22Rv1 (cell line): ENCODE data around the gene TMTC1.

Experiments used
- H3K27ac ChIP-seq: fragments of 450-650 bp; 2 replicates; pipeline ENCODE4 v1.5.1; 2017
- ZFX ChIP-seq: fragments of 450-650 bp; IDR thresholded peaks from 2 replicates; pipeline ENCODE4 v1.6.1; 2017; ENCODE audit warnings: antibody characterized with exemption, borderline replicate concordance
- TF ChIP-seq, protein P1 (sequence below): fragments of 450-650 bp; IDR thresholded peaks from 2 replicates; pipeline ENCODE4 v1.5.1; 2017; ENCODE audit warnings: mild to moderate bottlenecking

The TMTC1 gene

DNA sequence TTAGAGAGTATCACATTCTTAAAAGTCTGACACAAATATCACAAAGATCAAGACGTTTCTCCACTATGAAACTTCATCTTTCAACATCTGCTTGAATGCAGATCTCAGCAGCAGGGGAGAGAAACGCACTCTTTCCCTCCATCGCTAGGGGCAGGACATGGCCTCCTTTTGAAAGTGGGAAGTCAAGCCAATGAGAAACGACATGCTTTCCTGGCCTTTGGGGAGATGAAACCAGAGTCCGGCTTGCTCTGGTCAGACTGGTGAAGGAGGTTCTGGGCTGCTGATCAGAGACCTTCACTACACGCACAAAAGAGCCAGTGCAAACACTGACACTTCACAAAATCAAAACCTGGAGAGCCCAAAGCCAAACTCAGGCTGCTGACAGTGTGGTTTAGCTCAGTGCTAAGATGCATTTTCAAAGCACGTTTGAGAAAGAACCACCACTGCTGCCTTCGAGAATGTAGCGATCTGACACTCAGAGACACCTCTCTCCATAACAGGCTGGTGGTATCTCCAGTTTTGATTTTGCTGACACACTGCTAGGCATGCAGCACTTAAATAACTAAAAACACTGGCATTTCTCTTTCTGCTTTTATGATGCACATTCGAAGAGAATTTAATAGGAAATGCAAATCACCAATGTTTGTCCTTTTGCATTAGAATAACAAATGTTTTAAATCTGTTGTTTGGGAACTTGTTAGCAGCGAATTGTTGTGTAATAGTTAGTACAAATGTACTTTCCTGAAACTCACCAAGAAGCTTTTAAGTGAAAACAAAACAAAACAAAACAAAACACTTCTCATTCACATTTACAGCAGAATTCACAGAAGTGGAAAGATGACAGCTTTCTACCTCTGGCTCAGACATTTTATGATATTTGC is 192.4 kb downstream of the TMTC1 start:
- TF ChIP-seq, protein P1, sequence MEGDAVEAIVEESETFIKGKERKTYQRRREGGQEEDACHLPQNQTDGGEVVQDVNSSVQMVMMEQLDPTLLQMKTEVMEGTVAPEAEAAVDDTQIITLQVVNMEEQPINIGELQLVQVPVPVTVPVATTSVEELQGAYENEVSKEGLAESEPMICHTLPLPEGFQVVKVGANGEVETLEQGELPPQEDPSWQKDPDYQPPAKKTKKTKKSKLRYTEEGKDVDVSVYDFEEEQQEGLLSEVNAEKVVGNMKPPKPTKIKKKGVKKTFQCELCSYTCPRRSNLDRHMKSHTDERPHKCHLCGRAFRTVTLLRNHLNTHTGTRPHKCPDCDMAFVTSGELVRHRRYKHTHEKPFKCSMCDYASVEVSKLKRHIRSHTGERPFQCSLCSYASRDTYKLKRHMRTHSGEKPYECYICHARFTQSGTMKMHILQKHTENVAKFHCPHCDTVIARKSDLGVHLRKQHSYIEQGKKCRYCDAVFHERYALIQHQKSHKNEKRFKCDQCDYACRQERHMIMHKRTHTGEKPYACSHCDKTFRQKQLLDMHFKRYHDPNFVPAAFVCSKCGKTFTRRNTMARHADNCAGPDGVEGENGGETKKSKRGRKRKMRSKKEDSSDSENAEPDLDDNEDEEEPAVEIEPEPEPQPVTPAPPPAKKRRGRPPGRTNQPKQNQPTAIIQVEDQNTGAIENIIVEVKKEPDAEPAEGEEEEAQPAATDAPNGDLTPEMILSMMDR = peak; percentile 26
- no peak for TF ChIP-seq ZFX
- H3K27ac ChIP-seq = no peak overlapping the region

DNA sequence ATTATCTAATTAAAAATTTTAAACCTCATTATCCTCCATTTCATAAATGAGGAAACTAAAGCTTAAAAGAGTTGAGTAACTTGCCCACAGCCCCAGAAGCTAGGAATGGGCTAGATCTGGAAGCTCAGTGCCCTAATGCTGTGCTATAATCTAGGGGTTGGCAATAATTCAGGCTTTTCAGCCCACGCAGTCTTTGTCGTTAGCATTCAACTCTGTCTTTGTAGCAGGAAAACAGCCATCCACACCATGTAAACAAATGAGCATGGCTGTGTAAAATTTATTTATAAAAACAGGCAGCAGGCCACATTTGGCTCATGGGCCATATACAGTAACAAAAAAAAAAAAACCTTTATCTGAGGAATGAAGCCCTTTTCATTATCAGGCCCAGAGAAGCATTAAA is 193.9 kb downstream of the TMTC1 start:
- TF ChIP-seq, protein P1 = no peak
- no peak for TF ChIP-seq ZFX
- no peak overlapping the region for H3K27ac ChIP-seq

DNA sequence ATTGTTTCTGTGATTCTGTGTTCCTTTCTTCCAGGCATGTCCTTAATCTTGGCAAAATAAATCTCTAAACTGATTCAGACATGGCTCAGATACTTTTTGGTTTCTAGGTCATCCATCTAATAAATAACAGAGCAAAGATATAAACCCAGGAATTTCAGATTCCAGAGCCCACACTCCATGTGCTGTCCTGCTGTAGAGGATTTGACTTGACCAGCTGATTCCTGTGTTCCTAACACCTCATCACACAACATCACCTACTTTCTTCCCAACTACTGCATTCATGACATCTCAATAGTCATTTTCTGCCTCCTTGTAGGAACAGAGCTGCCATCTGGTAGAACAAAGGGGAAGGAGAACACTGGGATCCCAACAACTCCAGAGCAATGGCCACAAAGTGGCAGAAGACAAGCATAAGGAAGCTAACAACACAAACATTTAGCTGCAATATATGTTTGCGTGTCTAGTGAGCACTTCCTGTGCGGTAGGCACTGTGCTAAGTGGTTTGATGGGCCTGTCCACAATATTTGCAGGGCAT is 194.4 kb downstream of the TMTC1 start:
- TF ChIP-seq, protein P1 = no peak
- no peak for TF ChIP-seq ZFX
- no peak overlapping the region for H3K27ac ChIP-seq

DNA sequence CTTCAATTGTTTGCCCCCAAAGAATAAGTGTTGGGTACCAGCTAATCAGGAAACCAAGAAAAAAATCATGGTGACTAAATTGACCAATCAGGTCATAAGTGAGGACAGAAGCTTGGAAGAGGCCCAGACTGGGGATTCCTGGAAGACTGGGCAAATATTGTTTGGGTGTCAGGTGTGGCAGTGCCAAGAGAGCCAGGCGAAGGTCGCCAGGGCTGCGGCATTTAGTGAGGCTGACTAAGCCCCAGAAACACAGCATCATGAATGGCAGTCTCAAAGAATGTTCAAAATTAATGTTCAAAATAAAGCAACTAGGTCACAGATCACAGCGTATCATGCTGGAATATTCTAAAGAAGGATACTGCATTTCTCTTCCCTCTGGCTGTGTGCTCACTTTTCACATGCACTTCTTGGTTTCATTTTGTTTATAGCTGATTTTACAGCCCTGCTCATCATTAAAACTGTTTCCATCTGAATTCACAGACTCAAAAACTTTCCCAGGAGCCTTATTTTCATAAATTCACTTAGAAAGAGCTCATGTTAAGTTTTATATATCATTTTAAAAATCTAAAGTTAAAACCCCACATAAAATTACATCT is 201.0 kb downstream of the TMTC1 start:
- no peak overlapping the region for H3K27ac ChIP-seq
- TF ChIP-seq, protein P1 = no peak
- no peak for TF ChIP-seq ZFX

DNA sequence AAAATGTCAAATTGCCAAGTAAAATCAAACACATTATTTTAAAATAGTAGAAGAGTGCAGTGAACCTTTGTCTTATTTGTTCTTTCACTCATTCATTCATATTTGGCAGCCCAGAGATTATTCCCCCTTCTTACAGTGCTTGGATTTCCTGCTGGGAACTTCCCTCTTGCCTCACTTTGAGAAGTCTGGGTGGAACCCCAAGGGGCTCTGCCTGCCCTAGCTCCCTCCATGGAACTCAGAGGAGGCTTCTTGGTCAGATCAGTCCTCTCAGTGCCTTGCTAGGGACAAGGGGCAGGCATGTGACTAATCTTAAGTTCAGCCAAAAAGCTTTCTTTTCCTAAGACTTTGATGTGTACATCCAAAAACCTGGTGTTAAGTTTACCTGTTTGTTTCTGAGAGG is 201.6 kb downstream of the TMTC1 start:
- TF ChIP-seq, protein P1 = no peak
- no peak for TF ChIP-seq ZFX

DNA sequence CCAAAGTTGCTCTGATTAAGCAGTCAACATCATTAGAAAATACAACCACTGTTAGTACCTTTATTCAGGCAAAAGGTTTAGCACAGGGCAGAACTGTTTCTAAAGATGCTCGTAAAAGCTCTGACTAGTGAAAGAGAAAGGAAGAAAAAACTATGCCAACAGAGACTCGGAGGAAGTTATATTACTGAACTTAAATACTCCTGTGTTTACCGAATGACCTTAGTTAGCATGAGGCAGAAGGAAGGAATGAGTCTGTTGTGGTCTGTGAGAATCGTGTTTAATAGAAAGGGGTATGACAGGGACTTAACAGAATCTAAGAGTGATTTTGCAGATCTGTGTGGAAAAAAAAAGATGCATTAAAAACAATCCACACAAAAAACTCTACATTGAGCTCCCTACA is 202.1 kb downstream of the TMTC1 start:
- no peak overlapping the region for H3K27ac ChIP-seq
- no peak for TF ChIP-seq ZFX
- TF ChIP-seq, protein P1 = no peak

More for the DNA sequence above, 201.6 kb downstream of the TMTC1 start:
- H3K27ac ChIP-seq = no peak overlapping the region

DNA sequence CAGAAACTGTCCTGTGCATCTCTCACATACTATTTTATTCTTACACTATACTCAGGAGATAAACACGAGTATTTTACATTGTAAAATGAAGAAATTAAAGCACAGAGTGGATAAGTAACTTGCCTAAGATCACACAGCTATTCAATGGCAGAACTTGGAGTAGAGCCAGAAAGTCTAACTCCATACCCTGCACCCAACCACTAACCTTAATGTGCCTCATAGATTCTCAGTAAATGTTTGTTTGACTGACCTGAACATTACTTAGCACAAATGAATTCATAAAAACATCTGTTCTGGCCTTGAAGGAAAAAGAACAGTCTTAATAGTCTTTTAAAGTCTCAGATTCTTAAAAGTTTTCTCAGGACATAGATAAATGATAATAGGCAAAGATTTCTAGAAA is 202.8 kb downstream of the TMTC1 start:
- H3K27ac ChIP-seq = no peak overlapping the region
- no peak for TF ChIP-seq ZFX
- TF ChIP-seq, protein P1 = no peak
